Measurements from ENCODE around the gene MEIOC.
A peak's percentile ranks its signal among the peaks of the same experiment; 100 is the strongest.
"Not testable (repeated sequence)": the region's sequence is repeated elsewhere in the genome, so short reads cannot be mapped to it uniquely, and the experiment has no call there.

MEIOC gene

DNA sequence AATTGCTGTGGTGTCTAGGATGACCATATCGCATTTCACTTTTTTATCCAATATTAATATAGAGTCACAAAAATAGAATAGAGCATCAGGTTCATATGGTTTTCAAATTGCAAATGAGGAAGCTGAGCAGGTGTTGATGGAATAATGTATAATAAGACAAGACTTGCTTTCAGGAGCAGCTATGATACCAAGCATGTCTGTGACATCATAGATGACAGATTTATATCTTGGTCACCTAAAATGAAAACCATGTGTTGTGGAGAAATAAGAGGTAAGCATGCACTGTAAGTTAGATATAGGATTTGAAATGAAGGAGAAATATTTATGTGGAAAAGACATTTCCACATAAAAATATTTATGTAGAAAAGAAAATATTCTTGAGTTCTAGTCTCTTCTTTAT lies 8.6 kb downstream of the MEIOC start:
- TF ChIP-seq, protein P1, sequence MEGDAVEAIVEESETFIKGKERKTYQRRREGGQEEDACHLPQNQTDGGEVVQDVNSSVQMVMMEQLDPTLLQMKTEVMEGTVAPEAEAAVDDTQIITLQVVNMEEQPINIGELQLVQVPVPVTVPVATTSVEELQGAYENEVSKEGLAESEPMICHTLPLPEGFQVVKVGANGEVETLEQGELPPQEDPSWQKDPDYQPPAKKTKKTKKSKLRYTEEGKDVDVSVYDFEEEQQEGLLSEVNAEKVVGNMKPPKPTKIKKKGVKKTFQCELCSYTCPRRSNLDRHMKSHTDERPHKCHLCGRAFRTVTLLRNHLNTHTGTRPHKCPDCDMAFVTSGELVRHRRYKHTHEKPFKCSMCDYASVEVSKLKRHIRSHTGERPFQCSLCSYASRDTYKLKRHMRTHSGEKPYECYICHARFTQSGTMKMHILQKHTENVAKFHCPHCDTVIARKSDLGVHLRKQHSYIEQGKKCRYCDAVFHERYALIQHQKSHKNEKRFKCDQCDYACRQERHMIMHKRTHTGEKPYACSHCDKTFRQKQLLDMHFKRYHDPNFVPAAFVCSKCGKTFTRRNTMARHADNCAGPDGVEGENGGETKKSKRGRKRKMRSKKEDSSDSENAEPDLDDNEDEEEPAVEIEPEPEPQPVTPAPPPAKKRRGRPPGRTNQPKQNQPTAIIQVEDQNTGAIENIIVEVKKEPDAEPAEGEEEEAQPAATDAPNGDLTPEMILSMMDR (IDR thresholded peaks at IDR 0.05; ENCODE audit: insufficient read depth, missing control alignments) = no peak
- no peak for FAIRE-seq
- DNase-seq (ENCODE audit: insufficient read length, low spot score) = no peak

DNA sequence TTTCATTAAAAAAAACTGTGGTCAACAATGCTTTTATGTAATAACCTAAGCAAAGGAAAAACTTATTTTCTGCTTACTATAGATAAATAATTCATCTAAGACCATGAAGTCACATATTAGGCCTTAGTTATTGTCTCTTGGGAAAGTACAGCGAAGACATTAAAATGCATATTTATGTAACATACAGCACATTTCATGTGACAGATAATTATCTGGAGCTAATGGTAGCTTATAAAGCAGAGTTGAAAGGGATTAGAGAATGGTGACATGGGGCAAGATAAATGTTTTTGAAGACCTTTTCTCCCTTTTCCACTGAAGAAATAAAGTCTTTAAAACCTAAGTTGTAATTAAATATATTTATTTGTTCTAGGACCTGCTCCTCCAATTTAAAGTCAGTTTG lies 9.7 kb downstream of the MEIOC start:
- FAIRE-seq (no peak), DNase-seq (ENCODE audit: insufficient read length, low spot score) (no peak)
- TF ChIP-seq, protein P1 (IDR thresholded peaks at IDR 0.05; ENCODE audit: insufficient read depth, missing control alignments) = no peak

DNA sequence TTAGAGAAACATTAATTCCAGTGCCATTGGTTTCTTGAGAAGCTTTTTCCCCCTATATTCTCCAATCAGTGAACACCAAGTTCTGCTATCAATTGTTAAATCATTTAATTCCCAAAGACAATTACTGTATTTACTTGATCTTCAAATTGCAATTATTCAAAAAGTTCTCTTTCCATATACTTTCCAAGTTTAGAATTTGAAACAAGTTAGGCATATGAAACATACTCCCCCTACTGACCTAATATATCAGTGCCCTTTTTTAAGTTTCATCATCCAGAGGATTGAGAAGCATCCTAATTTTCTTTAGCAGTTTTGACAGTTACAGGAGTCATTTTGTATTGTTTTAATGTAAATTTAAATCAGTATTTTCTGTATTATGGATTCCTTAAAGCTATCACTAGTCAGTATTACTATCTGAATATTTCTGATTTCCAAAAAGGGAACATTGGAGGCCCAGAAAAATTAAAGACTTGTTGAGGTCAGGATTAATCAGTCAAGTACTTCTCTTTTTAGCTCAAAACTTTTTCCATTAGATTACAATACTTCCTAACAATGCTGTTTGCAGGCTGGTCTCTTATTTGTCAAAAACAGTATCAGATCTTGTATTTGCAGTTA lies 16.3 kb downstream of the MEIOC start:
- peak; percentile 75 for FAIRE-seq
- TF ChIP-seq, protein P1 (IDR thresholded peaks at IDR 0.05; ENCODE audit: insufficient read depth, missing control alignments) = peak; percentile 55
- no peak for DNase-seq (ENCODE audit: insufficient read length, low spot score)

DNA sequence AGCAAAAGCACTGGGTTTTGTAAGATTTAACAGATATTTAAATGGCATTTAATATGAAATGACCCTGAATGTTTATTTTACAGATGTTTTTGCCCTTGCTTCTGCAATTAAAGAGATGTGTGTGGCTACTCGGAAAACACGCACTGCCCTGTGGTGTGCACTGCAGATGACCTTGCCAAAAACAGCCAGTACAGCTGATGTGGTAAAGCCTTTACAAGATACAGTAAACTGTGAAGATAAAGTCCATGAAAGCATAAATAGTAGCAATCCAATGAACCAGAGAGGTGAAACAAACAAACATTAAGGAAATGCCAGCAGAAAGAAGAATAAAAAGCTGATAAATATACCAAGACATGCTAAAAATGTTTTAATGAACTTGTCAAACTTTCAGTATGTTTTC lies 17.6 kb downstream of the MEIOC start:
- DNase-seq (ENCODE audit: insufficient read length, low spot score) = no peak
- no peak for FAIRE-seq
- TF ChIP-seq, protein P1 (IDR thresholded peaks at IDR 0.05; ENCODE audit: insufficient read depth, missing control alignments) = no peak

DNA sequence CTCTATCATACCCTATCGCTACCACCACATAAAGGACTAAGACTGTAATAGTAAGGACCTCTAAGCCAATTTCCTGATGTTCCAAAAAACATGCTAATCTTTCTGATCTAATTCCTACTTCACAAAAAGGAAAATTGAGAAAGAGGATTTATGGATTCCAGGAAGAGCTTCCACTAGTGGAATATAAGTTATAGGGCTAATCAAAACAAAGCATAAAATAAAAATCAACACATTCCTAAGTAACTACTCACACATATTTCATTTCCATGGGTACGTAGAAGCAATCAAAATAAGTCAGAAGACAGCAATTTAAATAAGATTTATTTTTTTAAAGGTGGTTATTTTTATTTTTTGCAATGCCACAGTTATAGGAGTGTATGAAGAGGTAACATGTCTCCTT lies 20.9 kb downstream of the MEIOC start:
- FAIRE-seq = no peak
- TF ChIP-seq, protein P1 (IDR thresholded peaks at IDR 0.05; ENCODE audit: insufficient read depth, missing control alignments) = no peak
- no peak for DNase-seq (ENCODE audit: insufficient read length, low spot score)

DNA sequence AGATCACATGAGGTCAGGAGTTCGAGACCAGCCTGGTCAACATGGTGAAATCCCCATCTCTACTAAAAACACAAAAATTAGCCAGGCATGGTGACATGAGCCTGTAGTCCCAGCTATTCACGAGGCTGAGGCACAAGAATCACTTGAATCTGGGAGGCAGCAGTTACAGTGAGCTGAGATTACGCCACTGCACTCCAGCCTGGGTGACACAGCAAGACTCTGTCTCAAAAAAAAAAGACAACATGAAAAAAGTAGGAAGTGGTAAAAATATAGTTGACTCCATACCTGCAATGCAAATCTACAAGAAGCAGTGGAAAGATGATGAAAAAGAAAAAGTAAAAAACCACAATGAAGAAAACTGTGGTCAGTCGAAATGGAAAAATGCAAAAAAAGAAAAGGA lies 27.0 kb downstream of the MEIOC start:
- DNase-seq (ENCODE audit: insufficient read length, low spot score); FAIRE-seq: not testable (repeated sequence)

DNA sequence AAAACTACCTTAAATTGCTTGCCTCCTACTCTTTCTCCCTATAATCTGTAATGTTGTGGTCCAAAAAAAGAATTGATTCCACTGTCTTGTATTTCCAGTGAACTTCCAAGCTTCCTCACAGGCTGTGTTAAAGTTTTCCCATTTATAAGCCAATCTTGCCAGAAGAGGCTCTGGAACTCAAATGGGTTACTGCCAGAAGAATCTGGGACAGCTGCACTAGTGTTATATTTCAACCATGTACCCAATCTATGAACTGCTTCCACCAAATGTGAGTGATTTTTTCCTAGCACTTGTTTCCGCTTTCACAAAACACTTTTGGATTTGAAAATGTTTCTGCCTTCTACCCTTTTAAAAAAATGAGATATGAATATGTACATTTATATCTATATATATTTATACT lies 31.5 kb downstream of the MEIOC start:
- DNase-seq (ENCODE audit: insufficient read length, low spot score) (no peak), FAIRE-seq (no peak)
- TF ChIP-seq, protein P1 (IDR thresholded peaks at IDR 0.05; ENCODE audit: insufficient read depth, missing control alignments) = no peak

DNA sequence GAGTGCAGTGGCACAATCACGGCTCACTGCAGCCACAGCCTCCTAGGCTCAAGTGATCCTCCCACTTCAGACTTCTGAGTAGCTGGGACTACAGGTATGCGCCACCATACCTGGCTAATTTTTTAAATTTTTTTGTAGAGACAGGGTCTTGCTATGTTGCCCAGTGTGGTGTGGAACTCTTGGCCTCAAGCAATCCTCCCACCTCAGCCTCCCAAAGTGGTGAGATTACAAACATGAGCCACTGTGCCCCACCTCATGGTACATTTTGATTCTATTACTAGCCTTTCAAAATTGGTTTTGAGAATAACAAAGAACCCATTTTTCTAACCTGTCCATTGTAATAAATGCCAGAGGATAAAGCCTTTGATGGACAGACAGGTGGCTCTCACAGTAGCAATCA lies 31.9 kb downstream of the MEIOC start:
- no peak for FAIRE-seq
- DNase-seq (ENCODE audit: insufficient read length, low spot score) = no peak
- TF ChIP-seq, protein P1 (IDR thresholded peaks at IDR 0.05; ENCODE audit: insufficient read depth, missing control alignments) = no peak
